Tibial nerve (tissue), 4 donors: ENCODE results near the gene RFX6. TPM values are rescaled to one million over a fixed set of nuclear protein-coding genes. Genes with fewer than 3 reads are reported as not detected.

Experiments used
- DNase-seq, 2 donors: peaks; one replicate each; pipeline ENCODE4 v3.0.0-alpha.2; 2019; ENCODE audit warnings: low spot score in 2 of 2
- H3K27ac ChIP-seq, 4 donors: fragments of 200-600 bp; sonication (generic) in 3 of 4; one replicate each; pipeline ENCODE4 v1.5.1; 2017 to 2019; ENCODE audit warnings: mild to moderate bottlenecking in 1 of 4
- H3K27me3 ChIP-seq, 2 donors: fragments of 200-600 bp; sonication (generic) in 1 of 2; one replicate each; pipeline versions ENCODE4 v1.5.1 to v1.6.0; 2017 to 2019
- H3K36me3 ChIP-seq, 3 donors: fragments of 200-600 bp; sonication (generic); one replicate each; pipeline ENCODE4 v1.5.1; 2018 to 2019
- H3K4me1 ChIP-seq, 4 donors: fragments of 200-600 bp; sonication (generic) in 3 of 4; one replicate each; pipeline ENCODE4 v1.5.1; 2017 to 2019
- H3K4me3 ChIP-seq, 4 donors: fragments of 200-600 bp; sonication (generic) in 3 of 4; one replicate each; pipeline ENCODE4 v1.5.1; 2017 to 2019; ENCODE audit warnings: mild to moderate bottlenecking in 1 of 4, moderate library complexity in 1 of 4
- H3K9me3 ChIP-seq, 4 donors: fragments of 200-600 bp; sonication (generic) in 3 of 4; one replicate each; pipeline ENCODE4 v1.5.1; 2017 to 2019
- CTCF ChIP-seq, 5 experiments: fragments of 200-600 bp in 3 of 5; fragments of 450-650 bp in 2 of 5; sonication (generic) in 3 of 5; IDR thresholded peaks; one replicate each; pipeline ENCODE4 v1.5.1; 2016 to 2019; ENCODE audit warnings: antibody characterized with exemption in 5 of 5, mild to moderate bottlenecking in 3 of 5, moderate library complexity in 2 of 5
- EP300 ChIP-seq, 2 donors: sonication (generic); formaldehyde crosslinking; IDR thresholded peaks; one replicate each; pipeline ENCODE4 v1.6.1; 2017; ENCODE audit warnings: antibody characterized with exemption in 2 of 2, mild to moderate bottlenecking in 1 of 2
- POLR2A ChIP-seq, 2 donors: fragments of 450-650 bp; IDR thresholded peaks; one replicate each; pipeline ENCODE4 v1.6.1; 2017; ENCODE audit warnings: antibody characterized with exemption in 2 of 2, mild to moderate bottlenecking in 2 of 2, moderate library complexity in 2 of 2
- WGBS, 2 donors: methylation state at CpG; one replicate each; pipeline ENCODE4 v1.1.5; 2018; 5-methylcytosine and 5-hydroxymethylcytosine counted together
- total RNA-seq, 4 donors: library from RNA; depleted of rRNA; stranded (reverse); fragments of >200 nt; gene quantifications; one replicate each; pipeline ENCODE4 v1.1.0, GENCODE V29; 2016

Gene RFX6
- total RNA-seq, 4 donors from 2014 or later = 0.22 TPM; not detected in 3

- no peak for TF ChIP-seq EP300 (IDR thresholded peaks at IDR 0.05)
- TF ChIP-seq CTCF (IDR thresholded peaks at IDR 0.05) = no peak
- TF ChIP-seq POLR2A (IDR thresholded peaks at IDR 0.05) = no peak
- DNase-seq = no peak
- Histone ChIP-seq H3K4me1 (no peaks in the 10 kb centered on the region), H3K9me3 (no peaks in the 10 kb centered on the region), H3K36me3 (no peaks in the 10 kb centered on the region), H3K27me3 (no peaks in the 10 kb centered on the region), H3K27ac (no peak overlapping the region), H3K4me3 (no peak overlapping the region)
- 43 to 71% methylated on average over 5 of the region's 5 CpGs for WGBS, 2 donors
Observed at GRCh38 chr6:116974526-116975316, 97.7 kb downstream of the RFX6 start.

GRCh38 chr6:116975600-116975999 lies 98.6 kb downstream of the RFX6 start:
- WGBS, 2 donors = 76 to 89% methylated on average over 3 of the region's 3 CpGs
- no peak overlapping the region for H3K27ac ChIP-seq
- TF ChIP-seq POLR2A (IDR thresholded peaks at IDR 0.05) = no peak
- TF ChIP-seq EP300 (IDR thresholded peaks at IDR 0.05) = no peak
- no peak for TF ChIP-seq CTCF (IDR thresholded peaks at IDR 0.05)

GRCh38 chr6:116979560-116979959 lies 102.5 kb downstream of the RFX6 start:
- H3K27me3 ChIP-seq = no peaks in the 10 kb centered on the region
- H3K4me1 ChIP-seq = no peaks in the 10 kb centered on the region
- H3K27ac ChIP-seq = no peak overlapping the region
- DNase-seq = no peak
- no peak for TF ChIP-seq POLR2A (IDR thresholded peaks at IDR 0.05)
- TF ChIP-seq CTCF (IDR thresholded peaks at IDR 0.05) = no peak
- TF ChIP-seq EP300 (IDR thresholded peaks at IDR 0.05) = no peak
- H3K36me3 ChIP-seq = no peaks in the 10 kb centered on the region
- no peak overlapping the region for H3K4me3 ChIP-seq
- peaks cover 0 to 10% (median 0%) of the 10 kb centered on the region in 4 donors for H3K9me3 ChIP-seq
- 78 to 85% methylated on average over 1 of the region's 1 CpG for WGBS, 2 donors

More at GRCh38 chr6:116975600-116975999, 98.6 kb downstream of the RFX6 start:
- no peaks in the 10 kb centered on the region for H3K4me1 ChIP-seq
- no peaks in the 10 kb centered on the region for H3K27me3 ChIP-seq
- H3K36me3 ChIP-seq = no peaks in the 10 kb centered on the region
- H3K4me3 ChIP-seq = no peak overlapping the region
- no peaks in the 10 kb centered on the region for H3K9me3 ChIP-seq
- DNase-seq = no peak

Other genes starting within 250 kb of the RFX6 start
- gene ZUP1, start 208.5 kb upstream of the RFX6 start, total RNA-seq = 10 to 100 TPM in 2 of 4 donors, 1 to 10 TPM in 2; 4.2 to 16.8 (median 7.8) TPM
- gene KPNA5, start 196.0 kb upstream of the RFX6 start, total RNA-seq = 10 to 100 TPM; 10.2 to 21.0 (median 12.2) TPM
- 10 to 100 TPM in 3 of 4 donors, 1 to 10 TPM in 1; 6.7 to 26.7 (median 14.3) TPM for gene FAM162B, start 111.5 kb upstream of the RFX6 start, total RNA-seq
- gene GPRC6A, start 48.2 kb upstream of the RFX6 start, total RNA-seq = not detected